HUES6 (cell line): ENCODE data around the gene ADARB2.
A peak's percentile ranks its signal among the peaks of the same experiment; 100 is the strongest.

Source experiments
- H3K27ac ChIP-seq: 2 replicates; pipeline ENCODE4 v1.7.0; 2013; ENCODE audit warnings: low read depth, mild to moderate bottlenecking, low read length, inconsistent platforms
- H3K27me3 ChIP-seq: 2 replicates; pipeline ENCODE4 v1.6.1; 2013; ENCODE audit warnings: low read length; ENCODE audit not compliant: control insufficient read depth, insufficient read depth
- H3K36me3 ChIP-seq: 2 replicates; pipeline ENCODE4 v1.6.1; 2013; ENCODE audit warnings: low read length; ENCODE audit not compliant: control insufficient read depth, insufficient read depth
- H3K4me1 ChIP-seq: 2 replicates; pipeline ENCODE4 v1.6.1; 2013; ENCODE audit warnings: low read length; ENCODE audit not compliant: control insufficient read depth, insufficient read depth
- H3K4me3 ChIP-seq: 2 replicates; pipeline ENCODE4 v1.5.1; 2013; ENCODE audit warnings: low read depth, low read length
- H3K9ac ChIP-seq: one replicate; pipeline ENCODE4 v1.6.1; 2013; ENCODE audit warnings: mild to moderate bottlenecking, low read length
- H3K9me3 ChIP-seq: 2 replicates; pipeline ENCODE4 v1.6.1; 2013; ENCODE audit warnings: low read depth, low read length; ENCODE audit not compliant: control insufficient read depth, insufficient read depth

The ADARB2 gene

GRCh38 chr10:1735562-1735961 lies 1.8 kb downstream of the ADARB2 start:
- no peaks in the 10 kb centered on the region for H3K36me3 ChIP-seq
- no peak overlapping the region for H3K9ac ChIP-seq
- no peaks in the 10 kb centered on the region for H3K9me3 ChIP-seq
- no peak overlapping the region for H3K27ac ChIP-seq
- H3K4me3 ChIP-seq: no peak overlapping the region
- H3K27me3 ChIP-seq: peaks cover 82% of the 10 kb centered on the region
- no peaks in the 10 kb centered on the region; the same call in 1 of the 2 replicates for H3K4me1 ChIP-seq

GRCh38 chr10:1734288-1734687 lies 3.0 kb downstream of the ADARB2 start:
- Histone ChIP-seq H3K4me3 (no peak overlapping the region), H3K4me1 (no peaks in the 10 kb centered on the region; the same call in 1 of the 2 replicates), H3K36me3 (no peaks in the 10 kb centered on the region), H3K27me3 (peaks cover 79% of the 10 kb centered on the region), H3K27ac (no peak overlapping the region), H3K9me3 (no peaks in the 10 kb centered on the region), H3K9ac (no peak overlapping the region)

GRCh38 chr10:1733720-1734119 lies 3.6 kb downstream of the ADARB2 start:
- Histone ChIP-seq H3K9ac (no peak overlapping the region), H3K4me1 (no peaks in the 10 kb centered on the region; the same call in 1 of the 2 replicates)

GRCh38 chr10:1732564-1732996 lies 4.7 kb downstream of the ADARB2 start:
- Histone ChIP-seq H3K36me3 (no peaks in the 10 kb centered on the region), H3K27me3 (peaks cover 64% of the 10 kb centered on the region), H3K27ac (no peak overlapping the region), H3K9ac (no peak overlapping the region), H3K4me3 (no peak overlapping the region), H3K9me3 (no peaks in the 10 kb centered on the region), H3K4me1 (no peaks in the 10 kb centered on the region; the same call in 1 of the 2 replicates)

More at GRCh38 chr10:1733720-1734119, 3.6 kb downstream of the ADARB2 start:
- H3K4me3 ChIP-seq: no peak overlapping the region
- H3K9me3 ChIP-seq: no peaks in the 10 kb centered on the region
- H3K27me3 ChIP-seq: peaks cover 75% of the 10 kb centered on the region
- H3K27ac ChIP-seq: no peak overlapping the region
- H3K36me3 ChIP-seq: no peaks in the 10 kb centered on the region

- no peaks in the 10 kb centered on the region; the same call in 1 of the 2 replicates for H3K4me1 ChIP-seq
- no peak overlapping the region for H3K9ac ChIP-seq
- H3K27me3 ChIP-seq: peaks cover 54% of the 10 kb centered on the region
- no peaks in the 10 kb centered on the region for H3K9me3 ChIP-seq
- H3K27ac ChIP-seq: no peak overlapping the region
- H3K4me3 ChIP-seq: no peak overlapping the region
- no peaks in the 10 kb centered on the region for H3K36me3 ChIP-seq
Observed at GRCh38 chr10:1731592-1731991, 5.7 kb downstream of the ADARB2 start.

- H3K9me3 ChIP-seq: no peaks in the 10 kb centered on the region
- no peaks in the 10 kb centered on the region for H3K36me3 ChIP-seq
- peaks cover 39% of the 10 kb centered on the region for H3K27me3 ChIP-seq
- no peaks in the 10 kb centered on the region for H3K4me1 ChIP-seq
- no peak overlapping the region for H3K27ac ChIP-seq
- H3K4me3 ChIP-seq: no peak overlapping the region
- H3K9ac ChIP-seq: no peak overlapping the region
Observed at GRCh38 chr10:1729751-1730150, 7.6 kb downstream of the ADARB2 start.

GRCh38 chr10:1726861-1727260 lies 10.5 kb downstream of the ADARB2 start:
- no peaks in the 10 kb centered on the region for H3K4me1 ChIP-seq
- H3K27me3 ChIP-seq: peaks cover 15% of the 10 kb centered on the region; the same call in 1 of the 2 replicates
- no peak overlapping the region for H3K4me3 ChIP-seq
- H3K27ac ChIP-seq: no peak overlapping the region
- H3K9ac ChIP-seq: no peak overlapping the region
- H3K9me3 ChIP-seq: no peaks in the 10 kb centered on the region
- H3K36me3 ChIP-seq: no peaks in the 10 kb centered on the region

GRCh38 chr10:1724921-1725488 lies 12.3 kb downstream of the ADARB2 start:
- no peaks in the 10 kb centered on the region for H3K36me3 ChIP-seq
- H3K4me1 ChIP-seq: no peaks in the 10 kb centered on the region
- no peaks in the 10 kb centered on the region for H3K9me3 ChIP-seq
- no peak overlapping the region for H3K27ac ChIP-seq
- H3K9ac ChIP-seq: no peak overlapping the region
- peaks cover 12% of the 10 kb centered on the region; the same call in 1 of the 2 replicates for H3K27me3 ChIP-seq
- no peak overlapping the region for H3K4me3 ChIP-seq

- Histone ChIP-seq H3K9ac (no peak overlapping the region), H3K36me3 (no peaks in the 10 kb centered on the region), H3K4me1 (peaks cover 12% of the 10 kb centered on the region; the same call in 1 of the 2 replicates), H3K27ac (no peak overlapping the region), H3K9me3 (no peaks in the 10 kb centered on the region), H3K27me3 (peaks cover 6% of the 10 kb centered on the region; the same call in 1 of the 2 replicates), H3K4me3 (no peak overlapping the region)
Observed at GRCh38 chr10:1716839-1717238, 20.5 kb downstream of the ADARB2 start.

- Histone ChIP-seq H3K4me3 (peak overlapping the region; percentile 36), H3K4me1 (peaks cover 12% of the 10 kb centered on the region; the same call in 1 of the 2 replicates), H3K36me3 (no peaks in the 10 kb centered on the region), H3K9ac (no peak overlapping the region), H3K27me3 (peaks cover 6% of the 10 kb centered on the region; the same call in 1 of the 2 replicates), H3K9me3 (no peaks in the 10 kb centered on the region), H3K27ac (no peak overlapping the region)
Observed at GRCh38 chr10:1715821-1716220, 21.5 kb downstream of the ADARB2 start.

GRCh38 chr10:1712944-1713671 lies 24.2 kb downstream of the ADARB2 start:
- H3K27ac ChIP-seq: no peak overlapping the region
- peaks cover 5% of the 10 kb centered on the region; the same call in 1 of the 2 replicates for H3K27me3 ChIP-seq
- H3K4me1 ChIP-seq: peaks cover 12% of the 10 kb centered on the region; the same call in 1 of the 2 replicates
- H3K9me3 ChIP-seq: no peaks in the 10 kb centered on the region
- no peaks in the 10 kb centered on the region for H3K36me3 ChIP-seq
- no peak overlapping the region for H3K9ac ChIP-seq
- H3K4me3 ChIP-seq: no peak overlapping the region
